Activated CD4-positive, alpha-beta memory T cell treated with anti-CD3 and anti-CD28 coated beads, Interleukin-2, amount 10 ng/mL, durations not matched to agents 7 days and 5 days (primary cell): Measurements from ENCODE around the gene GSC2. TPM values are rescaled to one million over a fixed set of nuclear protein-coding genes. Genes with fewer than 3 reads are reported as not detected.

Experiments used
- CTCF ChIA-PET: fragments of 350-600 bp; sonication (Branson Sonifier 250); formaldehyde crosslinking; loops from one replicate; lab custom pipeline; 2021; ENCODE audit warnings: antibody characterized with exemption, inconsistent platforms; lab: Charles Lee
- POLR2A ChIA-PET: fragments of 350-600 bp; sonication (Branson Sonifier 250); formaldehyde crosslinking; loops from one replicate; lab custom pipeline; 2021; ENCODE audit warnings: antibody characterized with exemption; lab: Charles Lee
- DNase-seq: peaks from one replicate; pipeline ENCODE4 v3.0.0-alpha.2; 2020
- H3K27ac Mint-ChIP-seq: one replicate; pipeline ENCODE4 v1.8.0; 2021; ENCODE audit warnings: mild to moderate bottlenecking, mixed read lengths
- H3K27me3 Mint-ChIP-seq: one replicate; pipeline ENCODE4 v1.8.0; 2021; ENCODE audit warnings: mixed read lengths
- H3K36me3 Mint-ChIP-seq: one replicate; pipeline ENCODE4 v1.8.0; 2021; ENCODE audit warnings: low read depth, mixed read lengths
- H3K4me1 Mint-ChIP-seq: one replicate; pipeline ENCODE4 v1.8.0; 2021; ENCODE audit warnings: mixed read lengths
- H3K4me3 Mint-ChIP-seq: one replicate; pipeline ENCODE4 v1.8.0; 2021; ENCODE audit warnings: mild to moderate bottlenecking, mixed read lengths
- H3K9me3 Mint-ChIP-seq: one replicate; pipeline ENCODE4 v1.8.0; 2021; ENCODE audit warnings: mixed read lengths
- total RNA-seq, 2 experiments: library from RNA; stranded (reverse); gene quantifications; one replicate each; pipeline ENCODE4 v1.2.3, GENCODE V29; 2021

The GSC2 gene, protein sequence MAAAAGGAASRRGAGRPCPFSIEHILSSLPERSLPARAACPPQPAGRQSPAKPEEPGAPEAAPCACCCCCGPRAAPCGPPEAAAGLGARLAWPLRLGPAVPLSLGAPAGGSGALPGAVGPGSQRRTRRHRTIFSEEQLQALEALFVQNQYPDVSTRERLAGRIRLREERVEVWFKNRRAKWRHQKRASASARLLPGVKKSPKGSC
- not detected for total RNA-seq

DNA sequence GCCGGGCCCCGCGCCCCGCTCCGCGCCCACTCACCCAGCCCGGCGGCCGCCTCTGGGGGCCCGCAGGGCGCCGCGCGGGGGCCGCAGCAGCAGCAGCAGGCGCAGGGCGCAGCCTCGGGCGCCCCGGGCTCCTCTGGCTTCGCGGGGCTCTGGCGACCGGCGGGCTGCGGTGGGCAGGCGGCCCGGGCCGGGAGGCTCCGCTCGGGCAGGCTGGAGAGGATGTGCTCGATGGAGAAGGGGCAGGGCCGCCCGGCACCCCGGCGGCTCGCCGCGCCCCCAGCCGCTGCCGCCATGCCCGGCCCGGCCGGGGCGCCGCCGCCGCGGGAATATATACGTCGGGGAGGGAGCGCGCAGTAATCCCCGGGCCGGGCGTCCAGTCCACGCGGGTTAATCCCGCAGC lies at the start of gene GSC2:
GSC2 (minus strand) TSS at position 302 of the 400 bp plus-strand sequence; CDS start at position 293, 9 bp downstream.
- Mint-ChIP-seq H3K4me3 (peak within 1 kb of the TSS; percentile 25), H3K4me1 (peaks cover 10% of the 10 kb centered on the region), H3K9me3 (no peaks in the 10 kb centered on the region), H3K27ac (no peak within 1 kb of the TSS), H3K27me3 (peaks cover 52% of the 10 kb centered on the region), H3K36me3 (peaks cover 6% of the 10 kb centered on the region)
- POLR2A ChIA-PET: no interaction called here
- CTCF ChIA-PET: interaction anchor here (0.8 kb wide), 1 partner anchor 327 kb away, joined by 3 read pairs; no protein-coding TSS in a partner anchor
- no peak for DNase-seq

DNA sequence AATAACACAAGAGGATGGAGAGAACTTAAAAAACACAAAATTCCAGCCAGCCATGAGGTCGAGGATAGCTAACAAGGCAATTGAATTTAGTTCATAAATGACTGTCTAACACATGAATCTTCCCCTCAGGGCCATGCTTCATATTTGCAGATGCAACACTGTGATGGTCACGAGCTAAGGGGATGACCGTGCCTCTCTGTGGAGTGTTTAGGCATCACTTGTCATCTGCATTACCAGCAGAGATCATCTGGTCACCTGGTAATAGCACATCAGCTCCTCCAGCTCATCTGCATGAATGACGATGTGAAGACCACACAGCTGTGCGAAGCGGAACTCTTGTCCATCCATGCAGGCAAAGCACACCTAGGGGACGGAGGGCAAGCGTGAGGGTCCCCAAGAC lies 49.4 kb upstream of the GSC2 start:
- H3K9me3 Mint-ChIP-seq: peaks cover 3% of the 10 kb centered on the region
- H3K27me3 Mint-ChIP-seq: peaks cover 7% of the 10 kb centered on the region
- ChIA-PET POLR2A (no interaction called here), CTCF (no interaction called here)
- no peak overlapping the region for H3K27ac Mint-ChIP-seq
- H3K4me3 Mint-ChIP-seq: no peak overlapping the region
- H3K4me1 Mint-ChIP-seq: peaks cover 18% of the 10 kb centered on the region
- H3K36me3 Mint-ChIP-seq: no peaks in the 10 kb centered on the region
- no peak for DNase-seq

DNA sequence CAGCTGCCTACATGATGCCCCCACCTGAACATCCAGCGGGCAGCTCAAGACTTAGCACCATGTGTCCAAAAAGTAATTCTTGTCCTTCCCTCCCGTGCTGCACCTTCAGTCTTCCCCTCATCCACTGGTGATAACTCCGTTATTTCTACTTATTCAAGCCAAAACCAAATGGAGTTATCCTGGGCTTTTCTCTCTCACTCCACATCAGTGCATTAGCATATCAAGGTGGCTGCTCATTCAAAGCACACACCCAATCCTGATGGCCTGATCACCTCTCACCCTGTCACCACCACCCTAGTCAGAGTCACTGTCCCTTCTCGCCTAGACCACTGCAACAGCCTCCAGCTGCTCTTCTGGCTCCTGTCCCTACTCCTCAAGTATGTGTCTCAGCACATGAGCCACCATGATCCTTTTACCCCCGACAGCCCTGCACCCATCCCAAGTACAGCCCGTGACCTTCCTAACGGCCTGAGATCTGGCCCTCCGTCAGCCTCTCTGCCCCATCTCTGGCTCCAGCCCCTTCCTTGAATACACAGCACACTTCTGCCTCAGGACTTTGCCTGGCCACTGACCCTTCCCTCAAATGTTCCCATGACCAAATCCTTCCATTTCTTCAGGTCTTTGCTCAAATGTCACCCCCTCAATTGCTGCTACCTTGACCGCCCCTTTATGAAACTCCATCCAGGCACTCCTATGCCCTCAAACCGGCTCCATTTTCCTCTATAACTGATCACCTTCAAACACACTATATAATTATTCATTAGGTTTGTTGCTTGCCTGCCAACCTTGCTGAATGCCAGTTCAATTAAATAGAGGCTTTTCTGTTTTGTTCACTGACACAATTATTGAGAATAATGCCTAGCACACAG lies 48.1 kb upstream of the GSC2 start:
- DNase-seq: no peak
- Mint-ChIP-seq H3K27ac (no peak overlapping the region), H3K36me3 (no peaks in the 10 kb centered on the region), H3K27me3 (peaks cover 7% of the 10 kb centered on the region), H3K4me1 (peaks cover 18% of the 10 kb centered on the region), H3K9me3 (peaks cover 3% of the 10 kb centered on the region), H3K4me3 (no peak overlapping the region)
- CTCF ChIA-PET: no interaction called here
- POLR2A ChIA-PET: no interaction called here

DNA sequence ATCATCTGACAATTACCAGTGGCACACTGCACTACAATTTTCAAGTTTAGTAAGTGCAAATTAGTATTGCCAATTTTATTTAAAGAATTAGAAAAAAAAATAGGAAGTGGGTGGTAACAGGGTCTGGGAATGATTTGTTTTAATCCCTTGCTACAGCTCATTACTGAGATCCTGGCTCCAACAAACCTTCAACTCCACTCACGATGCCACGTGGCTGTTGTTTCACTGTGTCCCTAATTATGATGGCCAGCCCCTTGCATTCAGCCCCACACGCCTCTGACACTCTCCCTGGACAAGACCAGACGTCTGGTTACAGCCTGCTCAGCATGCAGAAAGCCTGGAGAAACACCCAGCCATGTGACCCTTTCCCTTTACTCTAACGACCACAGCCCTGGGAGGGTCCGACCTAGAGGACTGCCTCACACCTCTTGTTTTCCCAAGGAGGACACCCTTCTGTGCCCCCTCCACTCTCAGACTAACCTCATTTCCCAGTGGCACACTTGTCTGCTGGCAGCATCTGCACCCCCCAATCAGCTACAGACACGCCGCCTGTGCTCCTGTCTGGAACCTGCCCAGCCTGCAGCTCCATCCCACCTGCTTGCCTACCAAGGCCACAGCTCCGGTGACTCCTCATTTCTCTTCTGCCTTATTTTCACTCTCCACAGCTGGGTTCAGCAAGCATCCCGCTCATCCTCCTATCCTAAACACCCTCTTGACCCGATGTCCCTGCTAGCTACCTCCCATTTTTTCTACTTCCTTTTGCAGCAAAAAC lies 46.9 kb upstream of the GSC2 start:
- Mint-ChIP-seq H3K27ac (peak overlapping the region; percentile 9), H3K36me3 (no peaks in the 10 kb centered on the region), H3K4me3 (no peak overlapping the region), H3K9me3 (no peaks in the 10 kb centered on the region), H3K27me3 (peaks cover 7% of the 10 kb centered on the region), H3K4me1 (peaks cover 18% of the 10 kb centered on the region)
- POLR2A ChIA-PET: interaction anchor here (1.7 kb wide), 1 partner anchor 14 kb away, joined by 4 read pairs; no protein-coding TSS in a partner anchor
- CTCF ChIA-PET: interaction anchor here (1.2 to 1.3 kb wide), 2 partner anchors 21 to 53 kb away, joined by 3 read pairs; partner anchors contain the start of gene ESS2
- no peak for DNase-seq

DNA sequence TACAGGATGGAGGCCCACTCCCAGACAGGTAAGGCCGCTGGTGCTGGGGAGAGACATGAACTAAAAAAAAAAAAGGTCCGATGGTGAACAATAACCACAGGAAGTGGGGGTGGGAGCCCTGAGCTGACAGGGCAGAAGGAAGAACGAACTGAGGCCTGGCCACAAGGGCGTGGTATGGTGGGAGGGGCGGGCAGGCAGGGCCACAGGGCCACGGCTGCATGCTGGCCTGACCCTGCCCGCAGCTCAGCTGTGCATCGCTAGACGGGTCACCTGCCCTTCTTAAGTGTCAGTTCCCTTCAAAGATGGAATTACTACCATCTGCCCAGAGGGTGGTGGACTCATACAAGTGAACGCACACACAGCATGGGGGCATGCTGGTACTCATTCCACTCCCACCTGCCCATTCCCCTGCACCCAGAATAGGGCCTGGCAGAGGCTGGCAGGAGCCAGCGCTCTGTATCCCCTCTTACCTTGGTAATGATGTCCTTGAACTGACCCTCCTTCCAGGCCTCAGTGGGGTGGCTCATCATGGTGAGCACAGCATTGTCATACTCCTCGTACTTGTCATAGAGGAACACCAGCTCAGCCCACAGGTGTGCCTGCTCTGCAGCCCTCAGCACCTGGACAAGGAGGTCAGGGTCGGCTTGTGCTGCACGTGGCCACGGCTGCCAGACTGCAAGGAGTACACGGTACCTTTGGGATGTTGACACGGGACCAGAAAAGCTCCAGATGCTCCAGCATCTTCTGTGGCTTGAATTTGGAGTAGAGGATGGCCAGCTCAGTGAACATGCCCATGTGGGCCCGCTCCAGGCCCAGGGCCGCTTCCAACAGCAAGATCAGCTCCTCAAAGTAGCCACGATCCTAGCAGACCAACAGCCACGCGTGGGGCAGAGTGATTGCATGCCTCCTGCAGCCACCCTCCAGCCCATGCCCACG lies 46.0 kb upstream of the GSC2 start:
- Mint-ChIP-seq H3K27ac (no peak overlapping the region), H3K4me1 (peaks cover 18% of the 10 kb centered on the region), H3K9me3 (no peaks in the 10 kb centered on the region), H3K36me3 (no peaks in the 10 kb centered on the region), H3K27me3 (peaks cover 7% of the 10 kb centered on the region), H3K4me3 (no peak overlapping the region)
- DNase-seq: peak; percentile 38
- ChIA-PET CTCF (interaction anchor here (0.6 to 1.3 kb wide), 3 partner anchors 17 to 52 kb away, joined by 3 read pairs; partner anchors contain the start of genes ESS2 and SLC25A1), POLR2A (interaction anchor here (0.6 to 1.7 kb wide), 3 partner anchors 10 to 16 kb away, joined by 3 to 4 read pairs (median 3); no protein-coding TSS in a partner anchor)

DNA sequence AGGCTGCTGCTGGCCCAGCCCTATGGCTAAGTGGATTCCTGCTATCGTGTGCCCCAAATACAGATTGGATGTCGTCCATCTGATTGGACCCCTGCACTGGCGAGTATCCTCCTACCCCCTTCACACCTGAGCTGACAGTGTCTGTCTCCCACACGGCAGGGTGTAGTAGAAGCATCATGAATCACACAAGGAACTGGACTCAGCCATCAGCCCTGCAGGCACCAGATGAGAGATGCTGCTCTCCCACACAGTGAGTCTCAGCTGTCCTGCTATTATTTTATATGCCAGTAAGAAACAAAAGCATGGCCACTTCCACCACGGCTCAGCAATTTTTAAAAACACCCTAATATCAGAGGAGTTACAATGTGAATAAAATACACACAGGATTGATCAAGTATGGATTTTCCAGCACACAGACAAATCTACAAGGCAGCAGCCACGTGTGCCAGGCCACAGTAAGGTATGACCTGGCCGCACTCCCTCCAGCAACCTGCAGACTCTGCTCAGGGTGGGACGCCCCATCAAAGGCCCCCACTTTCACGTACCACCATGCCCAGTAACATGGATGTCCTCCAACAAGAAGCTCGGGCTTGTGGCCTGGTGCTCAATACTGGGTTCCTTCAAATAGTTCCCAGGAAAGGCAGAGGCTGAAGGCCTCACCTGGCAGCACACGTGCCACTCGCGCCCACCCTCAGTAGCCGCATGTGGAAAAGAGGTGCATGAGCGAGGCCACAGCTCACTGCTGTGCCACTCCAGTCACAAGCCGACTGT lies 44.9 kb upstream of the GSC2 start:
- H3K4me1 Mint-ChIP-seq: peaks cover 18% of the 10 kb centered on the region
- DNase-seq: no peak
- POLR2A ChIA-PET: interaction anchor here (1.4 to 1.7 kb wide), 2 partner anchors 12 to 15 kb away, joined by 3 to 4 read pairs; no protein-coding TSS in a partner anchor
- CTCF ChIA-PET: interaction anchor here (0.6 kb wide), 1 partner anchor 109 kb away, joined by 3 read pairs; no protein-coding TSS in a partner anchor
- H3K9me3 Mint-ChIP-seq: no peaks in the 10 kb centered on the region
- peaks cover 7% of the 10 kb centered on the region for H3K27me3 Mint-ChIP-seq
- no peak overlapping the region for H3K4me3 Mint-ChIP-seq
- no peaks in the 10 kb centered on the region for H3K36me3 Mint-ChIP-seq
- no peak overlapping the region for H3K27ac Mint-ChIP-seq

DNA sequence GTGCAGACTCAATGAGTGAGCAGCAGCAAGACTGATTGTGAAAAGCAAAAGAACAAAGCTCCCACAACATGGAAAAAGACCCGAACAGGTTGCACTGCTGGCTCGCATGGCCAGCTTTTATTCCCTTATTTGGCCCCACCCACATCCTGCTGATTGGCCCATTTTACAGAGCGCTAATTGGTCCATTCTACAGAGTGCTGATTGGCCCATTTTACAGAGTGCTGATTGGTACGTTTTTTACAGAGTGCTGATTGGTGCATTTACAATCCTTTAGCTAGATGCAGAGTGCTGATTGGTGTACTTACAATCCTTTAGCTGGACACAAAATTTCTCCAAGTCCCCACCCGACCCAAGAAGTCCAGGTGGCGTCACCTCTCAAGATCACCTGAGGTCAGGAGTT lies 43.8 kb upstream of the GSC2 start:
- Mint-ChIP-seq H3K27me3 (peaks cover 10% of the 10 kb centered on the region), H3K9me3 (no peaks in the 10 kb centered on the region), H3K4me3 (no peak overlapping the region), H3K4me1 (peaks cover 18% of the 10 kb centered on the region), H3K27ac (no peak overlapping the region), H3K36me3 (no peaks in the 10 kb centered on the region)
- ChIA-PET POLR2A (interaction anchor here (1.2 kb wide), 1 partner anchor 9 kb away, joined by 3 read pairs; no protein-coding TSS in a partner anchor), CTCF (no interaction called here)
- DNase-seq: no peak

DNA sequence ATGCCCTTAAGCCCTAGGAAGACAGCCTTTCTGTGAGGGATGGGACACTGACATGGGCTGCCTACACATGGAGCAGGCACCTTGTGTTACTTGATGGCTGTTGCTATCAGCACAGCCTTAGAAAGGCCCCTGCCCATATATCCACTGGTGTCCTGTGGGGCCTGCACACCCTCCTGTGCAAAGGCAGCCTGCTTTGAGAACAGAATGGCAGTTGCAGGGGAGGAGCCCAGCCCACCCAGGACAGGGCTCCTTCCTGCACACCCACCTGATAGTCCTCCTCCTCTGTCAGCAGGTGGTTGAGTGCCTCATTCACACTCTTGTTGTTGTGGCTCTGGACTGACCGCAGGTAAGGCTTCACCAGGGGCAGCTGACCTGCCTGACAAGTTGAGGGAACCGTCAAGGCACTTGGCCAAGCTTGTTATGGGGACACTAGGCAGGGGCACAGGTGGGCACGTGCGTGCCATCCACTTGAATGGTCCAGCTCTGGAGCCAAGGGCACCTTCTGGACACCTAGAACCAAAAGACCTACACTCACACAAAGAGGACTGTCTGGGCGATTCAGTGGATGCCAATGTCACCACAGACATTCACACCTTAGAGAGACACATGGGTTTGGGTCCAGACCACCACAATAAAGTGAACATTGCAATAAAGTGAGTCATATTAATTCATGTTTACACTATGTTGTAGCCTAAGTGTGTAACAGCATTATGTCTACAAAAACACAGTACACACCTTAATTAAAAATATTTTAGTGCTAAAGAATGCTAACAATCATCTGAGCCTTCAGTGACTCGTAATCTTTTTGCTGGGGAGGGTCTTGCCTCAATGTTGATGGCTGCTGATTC lies 37.8 kb upstream of the GSC2 start:
- CTCF ChIA-PET: no interaction called here
- Mint-ChIP-seq H3K9me3 (no peaks in the 10 kb centered on the region), H3K27me3 (peaks cover 3% of the 10 kb centered on the region), H3K4me1 (no peaks in the 10 kb centered on the region), H3K36me3 (no peaks in the 10 kb centered on the region), H3K27ac (no peak overlapping the region), H3K4me3 (no peak overlapping the region)
- POLR2A ChIA-PET: interaction anchor here (1.2 kb wide), 1 partner anchor 13 kb away, joined by 3 read pairs; no protein-coding TSS in a partner anchor
- no peak for DNase-seq

DNA sequence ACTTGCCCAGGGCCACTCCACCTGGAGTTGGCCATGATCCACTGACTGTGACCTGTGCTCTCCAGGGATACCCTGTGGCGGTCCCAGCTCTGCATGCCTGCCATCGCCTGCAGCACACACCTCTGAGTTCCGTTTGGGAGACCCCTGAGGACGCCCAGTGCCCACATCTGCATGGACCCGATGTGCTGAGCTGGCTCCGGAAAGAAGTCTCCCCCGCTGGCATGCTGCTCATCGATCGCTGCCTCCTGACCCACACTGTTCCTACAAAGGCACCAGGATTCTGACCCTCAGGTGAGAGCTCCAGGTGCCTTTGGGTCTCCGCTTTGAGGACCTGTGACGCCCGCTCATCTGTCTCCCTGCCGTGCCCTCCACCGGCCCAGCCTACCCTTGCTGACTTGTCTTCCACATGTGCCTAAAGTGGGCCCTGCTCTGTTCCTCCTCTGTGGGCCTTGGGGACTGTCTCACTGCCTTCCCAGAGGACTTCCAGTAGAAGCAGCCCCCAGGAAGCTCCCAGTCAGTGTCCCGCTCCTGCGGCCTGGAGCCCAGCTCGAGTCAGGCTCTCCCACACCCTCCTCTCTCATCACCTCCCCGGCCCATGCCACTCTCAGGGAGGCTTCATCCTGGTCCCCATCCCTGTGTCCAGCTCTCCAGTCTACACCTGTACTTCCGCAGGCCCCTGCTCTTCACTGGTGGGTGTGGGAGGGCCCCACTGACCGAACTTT lies 34.3 kb upstream of the GSC2 start:
- no peak overlapping the region for H3K4me3 Mint-ChIP-seq
- no peak for DNase-seq
- H3K36me3 Mint-ChIP-seq: no peaks in the 10 kb centered on the region
- H3K27me3 Mint-ChIP-seq: peaks cover 4% of the 10 kb centered on the region
- no peaks in the 10 kb centered on the region for H3K9me3 Mint-ChIP-seq
- ChIA-PET CTCF (interaction anchor here (0.6 kb wide), 1 partner anchor 28 kb away, joined by 3 read pairs; no protein-coding TSS in a partner anchor), POLR2A (interaction anchor here (1.0 kb wide), 1 partner anchor 9 kb away, joined by 3 read pairs; no protein-coding TSS in a partner anchor)
- H3K4me1 Mint-ChIP-seq: peaks cover 18% of the 10 kb centered on the region
- no peak overlapping the region for H3K27ac Mint-ChIP-seq

DNA sequence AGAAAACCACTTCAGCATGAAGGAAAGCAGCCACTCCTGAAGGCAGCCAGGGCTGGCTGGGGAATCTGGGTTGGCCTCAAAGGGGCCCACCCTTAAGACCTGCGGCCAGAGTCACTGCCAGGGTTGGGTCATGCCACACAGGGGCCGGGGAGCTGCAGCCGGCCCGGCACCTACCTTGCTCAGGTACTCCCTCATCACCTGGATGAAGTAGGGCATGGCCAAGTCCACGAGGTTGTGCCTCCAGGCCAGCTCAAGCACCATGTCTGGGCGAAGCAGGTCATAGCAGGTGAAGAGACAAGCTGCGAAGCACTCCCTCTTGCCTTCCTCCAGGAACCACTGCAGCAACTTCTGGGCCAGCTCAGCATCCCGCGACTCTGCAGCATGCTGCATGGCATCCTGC lies 33.1 kb upstream of the GSC2 start:
- CTCF ChIA-PET: no interaction called here
- no peak for DNase-seq
- H3K27me3 Mint-ChIP-seq: peaks cover 2% of the 10 kb centered on the region
- H3K4me3 Mint-ChIP-seq: no peak overlapping the region
- POLR2A ChIA-PET: interaction anchor here (0.9 to 2.1 kb wide), 3 partner anchors 13 to 62 kb away, joined by 3 to 8 read pairs (median 4); partner anchors contain the start of gene ESS2
- peaks cover 21% of the 10 kb centered on the region for H3K4me1 Mint-ChIP-seq
- no peak overlapping the region for H3K27ac Mint-ChIP-seq
- H3K9me3 Mint-ChIP-seq: no peaks in the 10 kb centered on the region
- no peaks in the 10 kb centered on the region for H3K36me3 Mint-ChIP-seq
